Measurements from ENCODE around the gene EXOC3L1. TPM values are rescaled to one million over a fixed set of nuclear protein-coding genes. Genes with fewer than 3 reads are reported as not detected.

Gene EXOC3L1
- total RNA-seq, 4 donors from 2014 or later, result 2.3 to 28.8 (median 3.4) TPM

DNA sequence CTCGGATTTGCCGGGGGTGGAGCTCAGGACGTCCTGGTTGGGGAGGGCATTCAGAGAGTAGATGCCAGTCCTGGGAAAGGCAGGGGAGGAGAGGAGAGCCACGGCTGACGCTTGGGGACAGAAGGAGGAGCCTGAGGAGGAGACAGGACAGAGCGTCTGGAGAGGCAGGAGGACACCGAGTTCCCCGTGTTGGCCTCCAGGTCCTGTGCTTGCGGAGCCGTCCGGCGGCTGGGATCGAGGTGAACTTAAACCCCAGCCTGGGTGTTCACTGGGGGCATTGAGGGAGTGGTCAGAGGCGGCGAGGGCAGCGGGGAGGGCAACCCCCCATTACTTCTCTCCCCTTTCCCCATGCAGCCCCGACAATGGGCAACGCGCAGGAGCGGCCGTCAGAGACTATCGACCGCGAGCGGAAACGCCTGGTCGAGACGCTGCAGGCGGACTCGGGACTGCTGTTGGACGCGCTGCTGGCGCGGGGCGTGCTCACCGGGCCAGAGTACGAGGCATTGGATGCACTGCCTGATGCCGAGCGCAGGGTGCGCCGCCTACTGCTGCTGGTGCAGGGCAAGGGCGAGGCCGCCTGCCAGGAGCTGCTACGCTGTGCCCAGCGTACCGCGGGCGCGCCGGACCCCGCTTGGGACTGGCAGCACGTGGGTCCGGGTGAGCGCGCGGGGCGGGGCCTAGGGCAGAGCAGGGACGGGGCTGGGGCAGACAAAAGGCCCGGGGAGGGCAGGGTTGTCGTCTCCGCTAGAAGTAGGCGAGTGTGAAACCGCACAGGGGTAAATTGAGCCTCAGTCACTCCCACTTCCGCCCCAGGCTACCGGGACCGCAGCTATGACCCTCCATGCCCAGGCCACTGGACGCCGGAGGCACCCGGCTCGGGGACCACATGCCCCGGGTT, 15.9 kb downstream of the EXOC3L1 start:
- DNase-seq (ENCODE audit: low spot score) (peak; percentile 56), ATAC-seq (ENCODE audit: low FRiP score) (peak; percentile 79)
- TF ChIP-seq, protein P1, sequence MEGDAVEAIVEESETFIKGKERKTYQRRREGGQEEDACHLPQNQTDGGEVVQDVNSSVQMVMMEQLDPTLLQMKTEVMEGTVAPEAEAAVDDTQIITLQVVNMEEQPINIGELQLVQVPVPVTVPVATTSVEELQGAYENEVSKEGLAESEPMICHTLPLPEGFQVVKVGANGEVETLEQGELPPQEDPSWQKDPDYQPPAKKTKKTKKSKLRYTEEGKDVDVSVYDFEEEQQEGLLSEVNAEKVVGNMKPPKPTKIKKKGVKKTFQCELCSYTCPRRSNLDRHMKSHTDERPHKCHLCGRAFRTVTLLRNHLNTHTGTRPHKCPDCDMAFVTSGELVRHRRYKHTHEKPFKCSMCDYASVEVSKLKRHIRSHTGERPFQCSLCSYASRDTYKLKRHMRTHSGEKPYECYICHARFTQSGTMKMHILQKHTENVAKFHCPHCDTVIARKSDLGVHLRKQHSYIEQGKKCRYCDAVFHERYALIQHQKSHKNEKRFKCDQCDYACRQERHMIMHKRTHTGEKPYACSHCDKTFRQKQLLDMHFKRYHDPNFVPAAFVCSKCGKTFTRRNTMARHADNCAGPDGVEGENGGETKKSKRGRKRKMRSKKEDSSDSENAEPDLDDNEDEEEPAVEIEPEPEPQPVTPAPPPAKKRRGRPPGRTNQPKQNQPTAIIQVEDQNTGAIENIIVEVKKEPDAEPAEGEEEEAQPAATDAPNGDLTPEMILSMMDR (IDR thresholded peaks at IDR 0.05), result no peak

DNA sequence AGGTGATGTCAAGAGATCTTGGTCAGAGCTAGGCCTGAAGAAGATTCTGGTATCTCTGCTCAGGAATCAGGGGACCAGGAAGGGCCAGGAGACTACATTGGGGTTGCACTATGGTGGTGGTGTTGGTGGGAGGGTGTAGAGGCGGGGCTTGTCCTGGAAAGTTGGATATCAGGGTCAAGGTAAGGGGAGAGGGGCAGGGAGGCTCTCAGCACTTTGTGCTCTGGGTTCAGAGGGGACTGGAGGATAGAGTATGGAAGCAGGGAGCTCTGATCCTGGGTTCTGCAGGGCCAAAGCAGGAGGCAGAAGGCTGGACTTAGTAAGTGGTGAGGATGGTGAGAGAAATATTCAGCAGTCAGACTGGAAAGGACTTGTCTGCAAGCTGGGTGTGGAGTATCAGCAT, 16.6 kb downstream of the EXOC3L1 start:
- TF ChIP-seq, protein P1 (IDR thresholded peaks at IDR 0.05), result no peak
- DNase-seq (ENCODE audit: low spot score) (no peak), ATAC-seq (ENCODE audit: low FRiP score) (no peak)

DNA sequence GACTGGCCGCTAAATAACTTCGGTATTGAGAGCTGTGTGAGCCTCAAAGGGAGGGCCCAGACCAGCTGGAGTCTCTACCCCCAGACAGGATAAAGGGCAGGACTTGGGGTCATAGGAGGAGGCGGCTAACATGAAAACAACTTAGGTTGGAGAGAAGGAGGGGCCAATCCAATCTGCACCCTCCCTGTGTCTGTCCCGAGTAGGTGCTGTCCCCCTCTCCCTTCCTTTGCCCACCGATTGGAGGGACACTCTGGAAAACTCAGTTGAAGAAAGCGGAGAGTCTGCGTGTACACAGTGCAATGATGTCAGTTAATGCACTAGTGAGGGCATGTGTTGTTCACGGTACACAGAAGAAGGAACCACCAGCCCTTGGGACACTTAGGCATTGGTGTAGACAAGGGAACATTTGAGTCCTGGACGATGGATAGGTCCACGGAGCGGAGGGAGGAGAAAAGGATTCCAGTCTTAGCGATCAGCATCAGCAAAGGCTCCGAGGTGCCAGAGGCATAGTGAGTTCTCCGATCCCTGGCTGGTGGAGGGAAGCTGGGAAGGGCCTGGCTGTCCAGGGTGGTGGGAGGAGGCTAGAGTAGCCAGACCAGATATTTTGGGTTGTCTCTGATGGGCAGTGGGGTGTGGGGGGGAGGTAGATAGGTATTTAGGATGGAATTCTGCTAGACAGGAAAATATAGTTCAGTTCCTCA, 18.8 kb downstream of the EXOC3L1 start:
- TF ChIP-seq, protein P1 (IDR thresholded peaks at IDR 0.05), result no peak
- DNase-seq (ENCODE audit: low spot score) (no peak), ATAC-seq (ENCODE audit: low FRiP score) (peak; percentile 16)

DNA sequence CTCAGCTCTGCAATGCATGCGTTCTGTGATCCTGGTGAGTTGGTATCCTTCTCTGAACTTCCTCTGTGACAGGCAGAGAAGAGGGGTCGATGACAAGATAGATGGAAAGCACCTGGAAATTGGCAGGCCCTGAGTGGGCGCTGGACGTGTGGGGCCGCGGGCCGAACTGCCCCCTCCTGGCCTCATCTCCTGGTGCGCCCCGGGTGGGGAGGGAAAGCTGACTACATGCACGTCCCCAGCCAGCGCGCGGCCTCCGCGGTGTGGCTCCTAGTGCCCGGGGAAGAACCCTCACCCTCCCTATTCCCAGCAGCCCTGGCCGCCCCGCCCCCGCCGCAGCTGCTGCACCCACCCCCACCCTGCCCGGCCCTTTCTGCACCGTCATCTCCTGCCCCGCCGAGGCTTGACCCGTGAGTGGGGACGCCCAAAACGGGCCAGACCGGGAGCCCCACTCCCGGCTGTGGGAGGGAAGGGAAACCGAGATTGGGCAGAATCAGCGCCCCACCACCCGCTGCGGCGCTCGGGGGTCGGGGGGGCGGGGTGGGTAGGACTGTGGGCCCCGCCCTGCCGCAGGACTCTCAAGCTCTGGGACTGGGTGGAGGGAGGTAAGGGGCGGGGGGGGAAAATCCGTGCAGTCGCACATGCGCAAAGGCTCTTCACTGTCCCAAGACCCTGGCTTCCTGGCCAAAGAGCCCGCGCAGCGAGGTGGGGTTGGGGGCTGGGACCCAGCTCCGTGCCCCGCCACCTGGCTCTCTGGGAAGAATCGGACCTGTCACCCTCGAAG, 19.6 kb downstream of the EXOC3L1 start, which contains the start of gene NOL3:
TSS of gene NOL3 (plus strand) at position 371 of the 781 bp plus-strand sequence.
- TF ChIP-seq, protein P1 (IDR thresholded peaks at IDR 0.05), result no peak
- peak; percentile 57 for DNase-seq (ENCODE audit: low spot score)
- peak; percentile 76 for ATAC-seq (ENCODE audit: low FRiP score)

DNA sequence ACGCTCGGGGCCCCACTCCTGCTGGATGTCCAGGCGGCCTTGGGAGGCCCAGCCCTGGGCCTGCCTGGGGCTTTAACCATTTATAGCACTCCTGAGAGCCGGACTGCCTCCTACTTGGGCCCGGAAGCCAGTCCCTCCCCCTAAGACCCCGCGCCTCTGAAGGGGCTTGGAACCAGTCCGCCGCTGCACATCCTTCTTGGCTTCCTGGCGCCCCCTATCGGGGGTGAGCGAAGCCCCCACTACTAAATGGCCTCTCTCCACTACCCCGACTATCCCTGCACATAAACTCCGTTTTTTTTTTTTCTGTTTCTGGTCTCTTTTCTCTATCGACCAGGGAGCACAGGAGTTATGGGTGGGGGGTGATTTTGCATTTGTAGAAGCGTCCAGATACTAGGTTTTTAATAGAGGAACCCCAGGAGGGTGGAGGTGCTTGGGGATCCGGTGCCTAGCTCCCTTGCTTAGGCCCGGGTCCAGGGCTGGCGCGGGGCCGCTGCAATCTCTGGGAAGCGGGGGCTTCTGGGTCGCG, 20.2 kb downstream of the EXOC3L1 start:
- no peak for DNase-seq (ENCODE audit: low spot score)
- no peak for ATAC-seq (ENCODE audit: low FRiP score)
- TF ChIP-seq, protein P1 (IDR thresholded peaks at IDR 0.05), result no peak

DNA sequence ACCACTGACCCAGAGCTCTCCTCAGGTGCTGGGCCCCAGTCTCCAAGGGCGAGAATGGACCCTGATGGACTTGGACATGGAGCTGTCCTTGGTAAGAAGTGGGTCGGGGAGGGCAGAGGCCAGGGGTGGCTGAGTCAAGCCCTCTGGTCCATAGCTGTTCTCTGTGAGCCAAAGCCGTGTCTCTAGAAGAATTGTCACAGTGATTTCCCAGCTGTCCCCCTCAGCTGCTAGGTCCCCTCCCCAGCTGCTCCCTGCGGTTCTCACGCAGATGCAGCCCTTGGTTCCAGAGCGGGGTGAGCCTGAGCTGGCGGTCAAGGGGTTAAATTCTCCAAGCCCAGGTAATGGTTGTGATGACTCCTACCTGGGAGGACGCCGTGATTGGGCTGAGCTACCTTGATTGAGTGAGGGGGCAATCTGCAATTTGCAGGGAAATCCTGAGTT, 20.9 kb downstream of the EXOC3L1 start:
- ATAC-seq (ENCODE audit: low FRiP score), result no peak
- TF ChIP-seq, protein P1 (IDR thresholded peaks at IDR 0.05), result no peak

More for the DNA sequence above, 20.9 kb downstream of the EXOC3L1 start:
- no peak for DNase-seq (ENCODE audit: low spot score)

All from omental fat pad (tissue), 4 donors.